Measurements from ENCODE around the gene CDR2L.
"Not testable (repeated sequence)": the region's sequence is repeated elsewhere in the genome, so short reads cannot be mapped to it uniquely, and the experiment has no call there.

The CDR2L gene

DNA sequence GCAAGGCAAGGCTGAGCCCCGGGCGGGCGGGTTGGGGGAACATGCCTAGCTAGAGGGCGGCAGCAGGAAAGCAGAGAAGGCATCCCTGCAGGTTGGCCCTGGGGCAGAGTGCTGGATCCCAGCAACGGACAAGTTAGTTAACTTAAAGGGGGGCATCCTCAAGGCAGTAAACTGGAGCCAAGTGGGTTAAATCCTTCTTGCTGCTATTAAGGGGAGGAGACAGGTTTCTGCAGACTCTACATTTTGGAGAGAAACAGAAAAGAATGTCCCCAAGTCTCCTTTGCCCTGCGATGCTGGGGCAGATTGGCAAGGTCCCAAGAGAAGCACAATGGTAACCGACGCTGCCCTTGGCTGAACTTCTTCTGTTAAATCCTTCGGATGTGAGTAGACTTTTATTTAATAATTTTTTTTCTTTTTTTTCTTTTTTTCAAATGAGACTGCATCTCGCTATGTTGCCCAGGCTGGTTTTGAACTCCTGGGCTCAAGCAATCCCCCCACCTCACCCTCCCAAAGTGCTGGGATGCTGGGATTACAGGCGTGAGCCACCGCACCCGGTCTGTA is 45.4 kb downstream of the CDR2L start:
- peak overlapping the region in 14 of 21 experiments; percentile 4 to 88 (median 53) for H3K27ac ChIP-seq
- peak overlapping the region in 6 of 7 experiments; percentile 3 to 62 (median 46) for H3K4me3 ChIP-seq

DNA sequence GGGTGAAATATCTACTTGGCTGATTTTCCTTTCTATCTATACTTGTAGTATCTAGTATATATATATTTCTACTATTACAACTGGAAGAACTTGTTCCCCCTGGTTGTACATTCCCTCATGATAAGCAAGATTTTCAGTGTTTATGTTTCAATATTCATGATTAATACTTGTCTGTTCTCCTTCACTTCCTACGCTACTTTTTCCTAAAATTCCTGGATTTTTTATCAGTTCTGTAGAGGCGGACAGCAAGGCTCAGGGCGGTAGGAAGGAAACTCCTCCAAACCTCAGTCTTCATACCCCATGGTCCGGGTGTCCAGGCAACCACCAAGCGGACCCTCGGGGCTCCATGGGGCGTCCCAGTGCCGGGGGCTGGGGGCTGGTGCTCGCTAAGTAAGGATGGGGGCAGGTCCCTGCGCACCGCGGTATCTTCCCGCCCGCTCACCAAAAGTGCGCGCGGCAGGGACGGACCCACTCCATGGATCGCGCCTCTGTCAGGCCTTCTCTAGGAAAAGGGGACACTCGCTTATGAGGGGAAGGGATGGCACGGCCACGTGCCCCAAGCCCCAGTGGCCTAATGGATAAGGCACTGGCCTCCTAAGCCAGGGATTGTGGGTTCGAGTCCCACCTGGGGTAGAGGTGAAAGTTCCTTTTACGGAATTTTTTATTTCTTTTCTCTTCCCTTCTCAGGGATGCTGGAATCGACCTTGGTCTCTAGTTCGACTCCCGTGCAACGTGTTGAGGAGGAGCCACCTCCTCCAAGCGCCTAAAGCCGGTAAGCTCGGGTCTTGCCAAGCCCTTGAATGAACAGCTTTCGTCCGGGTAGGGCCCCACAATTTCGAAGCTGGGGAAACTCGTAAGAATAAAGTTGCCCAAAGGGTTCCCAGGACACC is 46.2 kb downstream of the CDR2L start:
- Histone ChIP-seq H3K4me3 (peak overlapping the region; percentile 33 to 62 (median 52)), H3K27ac (peak overlapping the region in 15 of 21 experiments; percentile 69 to 91 (median 83))

DNA sequence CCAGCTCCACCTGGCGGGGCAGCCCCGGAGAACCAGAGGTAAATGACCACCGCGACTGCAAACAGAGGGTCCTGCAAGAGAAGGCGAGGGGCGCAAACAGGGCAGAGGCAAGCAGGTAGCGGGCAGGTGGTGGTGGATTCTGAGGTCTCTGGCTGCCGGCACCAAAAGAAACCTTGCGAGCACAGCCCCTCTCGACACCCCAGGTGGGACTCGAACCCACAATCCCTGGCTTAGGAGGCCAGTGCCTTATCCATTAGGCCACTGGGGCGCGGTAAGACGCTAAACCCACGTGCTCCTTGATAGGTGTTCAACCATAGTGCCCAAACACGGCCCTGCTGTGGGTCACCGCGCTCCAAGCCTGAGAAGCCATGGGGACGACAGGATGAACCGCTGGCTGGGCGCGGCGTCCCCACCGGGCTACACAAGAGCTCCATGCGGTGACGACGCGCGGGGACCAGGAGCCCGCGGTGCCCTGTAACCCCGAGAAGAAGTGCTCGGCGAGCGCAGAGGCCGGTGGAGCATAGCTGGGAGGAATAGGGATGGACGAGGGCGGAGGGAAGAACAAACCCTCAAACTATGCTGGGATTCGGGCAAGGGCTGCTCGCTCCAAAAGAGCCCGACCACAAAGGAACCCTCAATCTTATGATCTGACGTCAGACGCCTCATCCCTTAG is 46.9 kb downstream of the CDR2L start:
- peak overlapping the region in 20 of 21 experiments; percentile 54 to 91 (median 82) for H3K27ac ChIP-seq
- H3K4me3 ChIP-seq = peak overlapping the region; percentile 33 to 62 (median 52)

- Histone ChIP-seq H3K27ac (peak overlapping the region in 16 of 21 experiments; percentile 3 to 89 (median 74)), H3K4me3 (peak overlapping the region in 1 of 7 experiments; percentile 2)
Measured at GRCh38 chr17:75036643-75037268, 49.3 kb downstream of the CDR2L start.

GRCh38 chr17:75039238-75039637 is 51.8 kb downstream of the CDR2L start:
- Histone ChIP-seq H3K4me3 (no peak overlapping the region), H3K27ac (no peak overlapping the region)

DNA sequence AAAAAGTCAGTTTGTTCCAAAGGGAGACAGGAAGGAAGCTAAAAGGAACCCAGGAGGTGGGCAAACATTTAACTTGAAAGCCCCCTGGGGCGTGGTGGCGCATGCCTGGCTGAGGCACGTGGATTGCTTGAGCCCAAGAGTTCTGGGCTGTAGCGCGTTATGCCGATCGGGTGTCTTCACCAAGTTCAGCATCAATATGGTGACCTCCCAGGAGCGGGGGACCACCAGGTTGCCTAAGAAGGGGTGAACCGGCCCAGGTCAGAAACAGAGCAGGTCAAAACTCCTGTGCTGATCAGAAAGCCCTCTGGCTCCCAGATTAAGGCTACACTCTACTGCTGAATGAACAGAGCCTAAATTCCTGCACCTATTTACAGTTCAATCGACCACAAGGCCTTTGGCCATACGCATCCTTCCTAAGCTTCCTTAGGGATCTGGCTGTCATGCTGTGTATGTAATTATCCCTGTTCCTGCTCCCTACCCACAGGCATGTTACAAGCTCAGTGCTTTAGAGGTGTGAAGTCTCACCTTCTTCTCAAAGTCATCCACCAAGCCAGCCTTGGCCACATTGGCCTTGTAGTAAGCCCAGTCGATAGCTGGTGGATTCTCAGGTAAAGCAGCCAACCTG is 54.3 kb downstream of the CDR2L start:
- Histone ChIP-seq H3K27ac (peak overlapping the region in 1 of 21 experiments; percentile 34), H3K4me3 (no peak overlapping the region)

- not testable (repeated sequence) for H3K27ac ChIP-seq, H3K4me3 ChIP-seq
Measured at GRCh38 chr17:75043789-75044188, 56.4 kb downstream of the CDR2L start.

DNA sequence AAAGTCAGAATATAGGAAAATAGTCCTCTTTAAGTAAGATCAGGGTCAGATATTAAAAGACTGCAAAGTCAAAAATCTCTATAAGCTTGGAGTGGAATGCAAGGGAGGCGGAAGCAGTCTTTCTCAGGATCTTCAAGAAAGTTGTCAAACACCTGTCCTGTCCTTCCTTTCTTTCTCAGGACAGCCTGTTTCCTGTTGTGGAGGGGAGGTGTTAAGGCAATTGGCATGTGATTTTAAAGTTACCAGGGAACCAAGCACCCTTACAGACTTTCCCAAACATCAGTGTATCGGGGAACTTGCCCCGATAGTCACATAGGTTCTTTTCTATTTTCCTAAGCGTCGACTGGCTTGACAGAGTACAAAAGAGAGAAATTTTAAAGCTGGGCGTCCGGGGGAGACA is 57.3 kb downstream of the CDR2L start:
- H3K27ac ChIP-seq = no peak overlapping the region

DNA sequence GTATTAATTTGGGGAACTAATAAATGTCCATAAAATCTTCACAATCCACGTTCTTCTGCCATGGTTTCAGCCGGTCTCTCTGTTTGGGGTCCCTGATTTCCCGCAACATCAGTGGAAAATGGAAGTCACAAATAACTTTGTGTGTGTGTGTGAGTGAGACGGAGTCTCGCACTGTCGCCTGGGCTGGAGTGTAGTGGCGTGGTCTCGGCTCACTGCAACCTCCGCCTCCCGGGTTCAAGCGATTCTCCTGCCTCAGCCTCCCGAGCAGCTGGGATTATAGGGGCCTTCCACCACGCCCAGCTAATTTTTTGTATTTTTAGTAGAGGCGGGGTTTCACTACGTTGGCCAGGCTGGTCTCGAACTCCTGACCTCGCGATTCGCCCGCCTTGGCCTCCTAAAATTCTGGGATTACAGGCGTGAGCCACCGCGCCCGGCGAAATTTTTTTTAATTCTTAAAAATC is 58.5 kb downstream of the CDR2L start:
- H3K27ac ChIP-seq = peak overlapping the region; percentile 71 to 99 (median 92)
- peak overlapping the region; percentile 67 to 96 (median 82) for H3K4me3 ChIP-seq

More for the DNA sequence above, 57.3 kb downstream of the CDR2L start:
- no peak overlapping the region for H3K4me3 ChIP-seq

GRCh38 chr17:75046407-75047289 is 59.2 kb downstream of the CDR2L start, which contains the start of the genes ATP5PD and KCTD2:
Gene ATP5PD, minus strand, starts transcription at chr17:75046969. Its CDS starts 4,319 bp downstream, at chr17:75042650.
Gene KCTD2, plus strand, starts transcription at chr17:75047225. Its CDS starts 26 bp downstream, at chr17:75047251.
- Histone ChIP-seq H3K4me3 (peak within 1 kb of the TSS; percentile 67 to 96 (median 82)), H3K27ac (peak within 1 kb of the TSS; percentile 71 to 99 (median 92))

DNA sequence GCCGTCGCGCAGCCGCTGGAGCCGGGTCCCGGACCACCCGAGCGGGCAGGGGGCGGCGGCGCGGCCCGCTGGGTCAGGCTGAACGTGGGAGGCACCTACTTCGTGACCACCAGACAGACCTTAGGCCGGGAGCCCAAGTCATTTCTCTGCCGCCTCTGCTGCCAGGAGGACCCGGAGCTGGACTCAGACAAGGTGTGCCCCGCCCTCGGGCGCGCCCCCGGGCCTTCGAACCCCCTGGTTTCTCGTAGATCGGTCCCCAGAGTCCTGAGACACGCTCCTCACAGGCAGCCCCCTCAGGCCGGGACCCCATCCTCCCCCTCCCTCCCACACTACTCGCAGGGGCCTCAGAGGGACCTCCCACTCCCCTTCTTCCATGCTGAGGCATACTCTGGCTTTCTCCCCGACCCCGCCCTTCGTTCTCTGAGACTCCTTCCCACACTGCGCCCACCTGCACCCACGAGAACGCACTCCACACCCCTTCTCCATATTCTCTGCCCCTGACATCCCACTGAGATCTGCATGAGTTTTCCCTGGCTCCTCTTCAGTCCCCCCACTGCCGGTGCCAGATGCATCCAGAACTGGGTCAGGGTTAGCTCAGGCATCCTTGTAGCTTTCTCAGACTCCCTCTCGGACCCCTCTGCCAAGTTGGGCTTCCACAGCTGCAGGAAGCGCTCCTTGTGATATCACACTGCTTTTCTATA is 60.1 kb downstream of the CDR2L start:
- H3K27ac ChIP-seq = peak overlapping the region; percentile 67 to 99 (median 92)

GRCh38 chr17:75048249-75048878 is 60.9 kb downstream of the CDR2L start:
- Histone ChIP-seq H3K27ac (peak overlapping the region in 17 of 21 experiments; percentile 13 to 99 (median 92)), H3K4me3 (peak overlapping the region; percentile 67 to 96 (median 82))

More for the DNA sequence above, 60.1 kb downstream of the CDR2L start:
- H3K4me3 ChIP-seq = peak overlapping the region; percentile 67 to 96 (median 82)

GRCh38 chr17:75049057-75049456 is 61.6 kb downstream of the CDR2L start:
- no peak overlapping the region for H3K4me3 ChIP-seq
- H3K27ac ChIP-seq = peak overlapping the region in 10 of 21 experiments; percentile 4 to 99 (median 91)

- H3K4me3 ChIP-seq = no peak overlapping the region
- H3K27ac ChIP-seq = no peak overlapping the region
Measured at GRCh38 chr17:75049706-75050105, 62.3 kb downstream of the CDR2L start.

DNA sequence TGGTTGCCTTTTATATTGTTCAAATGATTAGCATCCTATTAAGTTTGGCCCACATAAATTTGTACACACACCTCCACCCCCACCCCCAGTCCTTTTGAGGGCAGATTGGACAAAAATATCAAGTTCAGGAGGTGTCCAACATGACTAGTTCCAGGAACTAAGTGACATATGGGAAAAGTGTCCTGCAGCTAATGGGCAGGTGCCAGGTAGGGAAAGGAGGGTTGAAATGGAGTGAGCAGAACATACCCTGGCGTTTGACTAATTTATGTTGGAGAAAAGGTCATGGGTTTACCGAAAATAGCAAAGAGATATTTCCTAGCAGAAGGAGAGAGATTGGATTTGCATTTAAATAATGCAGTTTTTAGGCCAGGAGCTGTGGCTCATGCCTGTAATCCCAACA is 64.5 kb downstream of the CDR2L start:
- H3K27ac ChIP-seq = no peak overlapping the region
- no peak overlapping the region for H3K4me3 ChIP-seq
